ENCODE data around the gene COMMD4.

GRCh38 chr15:75302318-75302717 is 33.5 kb upstream of the COMMD4 start:
- no peak for TF ChIP-seq ZNF384 (IDR thresholded peaks at IDR 0.05; ENCODE audit: borderline replicate concordance, low read depth, low read length)
- TF ChIP-seq, protein P1, sequence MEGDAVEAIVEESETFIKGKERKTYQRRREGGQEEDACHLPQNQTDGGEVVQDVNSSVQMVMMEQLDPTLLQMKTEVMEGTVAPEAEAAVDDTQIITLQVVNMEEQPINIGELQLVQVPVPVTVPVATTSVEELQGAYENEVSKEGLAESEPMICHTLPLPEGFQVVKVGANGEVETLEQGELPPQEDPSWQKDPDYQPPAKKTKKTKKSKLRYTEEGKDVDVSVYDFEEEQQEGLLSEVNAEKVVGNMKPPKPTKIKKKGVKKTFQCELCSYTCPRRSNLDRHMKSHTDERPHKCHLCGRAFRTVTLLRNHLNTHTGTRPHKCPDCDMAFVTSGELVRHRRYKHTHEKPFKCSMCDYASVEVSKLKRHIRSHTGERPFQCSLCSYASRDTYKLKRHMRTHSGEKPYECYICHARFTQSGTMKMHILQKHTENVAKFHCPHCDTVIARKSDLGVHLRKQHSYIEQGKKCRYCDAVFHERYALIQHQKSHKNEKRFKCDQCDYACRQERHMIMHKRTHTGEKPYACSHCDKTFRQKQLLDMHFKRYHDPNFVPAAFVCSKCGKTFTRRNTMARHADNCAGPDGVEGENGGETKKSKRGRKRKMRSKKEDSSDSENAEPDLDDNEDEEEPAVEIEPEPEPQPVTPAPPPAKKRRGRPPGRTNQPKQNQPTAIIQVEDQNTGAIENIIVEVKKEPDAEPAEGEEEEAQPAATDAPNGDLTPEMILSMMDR (IDR thresholded peaks at IDR 0.05 in 2 of 3, conservative IDR thresholded peaks at IDR 0.05 in 1 of 3; ENCODE audit: control insufficient read depth in 2 of 3, extremely low read depth in 1 of 3, insufficient read depth in 1 of 3, low read depth in 3 of 3, low read length in 3 of 3), result no peak
- no peak for TF ChIP-seq EZH2 (IDR thresholded peaks at IDR 0.05; ENCODE audit: borderline replicate concordance, control insufficient read depth, low read depth, low read length)
- no peak for TF ChIP-seq REST (IDR thresholded peaks at IDR 0.05; ENCODE audit: low read depth, low read length)
- TF ChIP-seq RBBP5 (conservative IDR thresholded peaks at IDR 0.05), result no peak
- no peak for TF ChIP-seq E2F4 (IDR thresholded peaks at IDR 0.05; ENCODE audit: low read depth, low read length)
- no peak for TF ChIP-seq MTA2 (IDR thresholded peaks at IDR 0.05; ENCODE audit: low read depth)
- no peak for TF ChIP-seq CHD4 (IDR thresholded peaks at IDR 0.05)
- no peak for TF ChIP-seq PKNOX1 (IDR thresholded peaks at IDR 0.05)
- TF ChIP-seq ZSCAN29 (IDR thresholded peaks at IDR 0.05), result no peak
- TF ChIP-seq SUZ12 (IDR thresholded peaks at IDR 0.05; ENCODE audit: unreplicated experiment), result no peak
- TF ChIP-seq NR2C2 (IDR thresholded peaks at IDR 0.05; ENCODE audit: borderline replicate concordance, control insufficient read depth, insufficient read length, low read depth), result no peak
- no peak for TF ChIP-seq MYB (IDR thresholded peaks at IDR 0.05; ENCODE audit: borderline replicate concordance, low read depth, low read length)
- TF ChIP-seq USF2 (IDR thresholded peaks at IDR 0.05; ENCODE audit: borderline replicate concordance, low read depth, low read length), result no peak

Data from GM12878 (cell line).